Measurements from ENCODE around the gene SLC35F1. TPM values are rescaled to one million over a fixed set of nuclear protein-coding genes. Genes with fewer than 3 reads are reported as not detected.

The SLC35F1 gene
- total RNA-seq, 1 donor from 2014 or later: not detected

DNA sequence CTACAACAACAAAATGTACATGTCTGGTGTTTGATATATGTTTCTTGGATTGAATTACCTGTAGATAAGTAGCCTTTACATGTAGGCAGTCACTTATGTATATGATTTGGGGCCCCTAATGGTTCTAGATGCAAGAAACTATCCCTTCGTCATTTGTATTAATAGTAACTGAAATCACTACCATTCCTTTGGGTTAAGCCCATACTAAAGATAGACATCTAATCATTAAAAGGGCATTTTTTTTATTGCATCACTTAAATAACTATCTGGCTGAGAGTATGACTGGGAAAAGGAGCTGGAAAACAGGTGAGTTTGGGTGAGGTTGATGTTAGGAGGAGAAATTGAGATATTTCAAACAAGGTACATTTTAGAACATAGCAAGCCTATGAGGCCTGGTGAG lies 427.6 kb downstream of the SLC35F1 start:
- peaks cover 23% of the 10 kb centered on the region for H3K27me3 Mint-ChIP-seq (ENCODE audit: unreplicated experiment)
- no peak for DNase-seq (ENCODE audit: extremely low spot score, unreplicated experiment)
- peaks cover 4% of the 10 kb centered on the region for H3K9me3 Mint-ChIP-seq (ENCODE audit: unreplicated experiment)
- TF ChIP-seq, protein P1, sequence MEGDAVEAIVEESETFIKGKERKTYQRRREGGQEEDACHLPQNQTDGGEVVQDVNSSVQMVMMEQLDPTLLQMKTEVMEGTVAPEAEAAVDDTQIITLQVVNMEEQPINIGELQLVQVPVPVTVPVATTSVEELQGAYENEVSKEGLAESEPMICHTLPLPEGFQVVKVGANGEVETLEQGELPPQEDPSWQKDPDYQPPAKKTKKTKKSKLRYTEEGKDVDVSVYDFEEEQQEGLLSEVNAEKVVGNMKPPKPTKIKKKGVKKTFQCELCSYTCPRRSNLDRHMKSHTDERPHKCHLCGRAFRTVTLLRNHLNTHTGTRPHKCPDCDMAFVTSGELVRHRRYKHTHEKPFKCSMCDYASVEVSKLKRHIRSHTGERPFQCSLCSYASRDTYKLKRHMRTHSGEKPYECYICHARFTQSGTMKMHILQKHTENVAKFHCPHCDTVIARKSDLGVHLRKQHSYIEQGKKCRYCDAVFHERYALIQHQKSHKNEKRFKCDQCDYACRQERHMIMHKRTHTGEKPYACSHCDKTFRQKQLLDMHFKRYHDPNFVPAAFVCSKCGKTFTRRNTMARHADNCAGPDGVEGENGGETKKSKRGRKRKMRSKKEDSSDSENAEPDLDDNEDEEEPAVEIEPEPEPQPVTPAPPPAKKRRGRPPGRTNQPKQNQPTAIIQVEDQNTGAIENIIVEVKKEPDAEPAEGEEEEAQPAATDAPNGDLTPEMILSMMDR (IDR thresholded peaks at IDR 0.05): no peak
- no peaks in the 10 kb centered on the region for H3K36me3 Mint-ChIP-seq (ENCODE audit: unreplicated experiment)
- H3K4me1 Mint-ChIP-seq (ENCODE audit: unreplicated experiment): no peaks in the 10 kb centered on the region
- no peak overlapping the region for H3K4me3 Mint-ChIP-seq (ENCODE audit: unreplicated experiment)
- H3K27ac Mint-ChIP-seq (ENCODE audit: unreplicated experiment): no peak overlapping the region

DNA sequence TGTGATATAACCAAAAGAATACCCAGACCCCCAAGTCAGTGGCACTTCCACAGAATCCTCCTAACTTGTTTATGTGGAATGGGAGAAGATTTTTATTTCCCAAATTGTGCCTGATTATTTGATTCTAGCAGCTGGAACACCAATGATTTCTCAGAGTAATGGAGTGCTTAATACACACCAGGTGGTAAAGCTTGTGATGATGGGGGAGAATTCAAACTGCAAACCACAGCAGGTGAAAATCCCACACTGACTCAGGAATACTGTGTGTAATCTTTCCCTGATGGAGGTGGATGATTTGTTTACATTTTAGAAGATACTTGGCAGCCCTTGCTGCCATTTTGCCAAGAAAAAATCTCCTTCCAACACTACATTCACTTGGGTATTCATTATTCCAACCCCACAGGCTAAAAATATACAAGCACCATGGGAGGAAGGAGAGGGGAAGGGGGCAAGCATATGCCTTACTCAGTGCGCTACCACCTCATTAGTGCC lies 428.3 kb downstream of the SLC35F1 start:
- Mint-ChIP-seq H3K36me3 (ENCODE audit: unreplicated experiment) (no peaks in the 10 kb centered on the region), H3K27ac (ENCODE audit: unreplicated experiment) (no peak overlapping the region), H3K4me1 (ENCODE audit: unreplicated experiment) (no peaks in the 10 kb centered on the region), H3K4me3 (ENCODE audit: unreplicated experiment) (no peak overlapping the region), H3K27me3 (ENCODE audit: unreplicated experiment) (peaks cover 28% of the 10 kb centered on the region), H3K9me3 (ENCODE audit: unreplicated experiment) (peaks cover 7% of the 10 kb centered on the region)
- no peak for DNase-seq (ENCODE audit: extremely low spot score, unreplicated experiment)
- TF ChIP-seq, protein P1 (IDR thresholded peaks at IDR 0.05): no peak

DNA sequence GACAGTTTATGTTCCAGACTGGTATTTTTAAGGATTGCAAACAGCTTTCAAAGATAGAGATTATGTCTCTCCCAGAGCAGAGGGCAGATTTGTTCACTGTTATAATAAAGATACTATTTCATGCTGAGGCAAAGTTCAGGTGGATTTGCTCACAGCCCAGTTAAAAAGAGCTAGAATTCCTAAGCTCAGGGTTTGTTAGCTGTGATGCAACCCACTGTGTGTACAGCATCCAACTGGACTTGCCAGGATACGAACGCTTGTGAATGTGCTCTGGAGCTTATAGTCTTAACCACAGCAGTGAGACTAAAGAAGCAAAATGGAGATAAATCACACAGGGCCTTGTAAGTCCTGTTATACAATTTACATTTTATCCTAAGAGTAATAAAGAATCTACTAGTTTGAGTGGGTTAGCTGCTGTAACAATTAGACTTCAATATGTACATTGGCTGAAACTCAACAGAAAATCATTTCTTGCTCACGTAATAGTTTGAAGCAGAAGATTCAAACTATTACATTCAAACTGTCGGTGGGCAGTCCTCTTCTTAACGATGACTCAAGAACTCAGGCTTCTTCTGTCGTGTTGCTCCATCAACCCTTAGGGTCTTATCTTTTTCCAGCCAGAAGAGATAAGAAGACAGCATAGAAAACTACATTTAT lies 437.1 kb downstream of the SLC35F1 start:
- peaks cover 7% of the 10 kb centered on the region for H3K9me3 Mint-ChIP-seq (ENCODE audit: unreplicated experiment)
- no peak overlapping the region for H3K4me3 Mint-ChIP-seq (ENCODE audit: unreplicated experiment)
- no peak overlapping the region for H3K27ac Mint-ChIP-seq (ENCODE audit: unreplicated experiment)
- DNase-seq (ENCODE audit: extremely low spot score, unreplicated experiment): no peak
- H3K4me1 Mint-ChIP-seq (ENCODE audit: unreplicated experiment): no peaks in the 10 kb centered on the region
- H3K27me3 Mint-ChIP-seq (ENCODE audit: unreplicated experiment): peaks cover 31% of the 10 kb centered on the region
- TF ChIP-seq, protein P1 (IDR thresholded peaks at IDR 0.05): no peak
- no peaks in the 10 kb centered on the region for H3K36me3 Mint-ChIP-seq (ENCODE audit: unreplicated experiment)

DNA sequence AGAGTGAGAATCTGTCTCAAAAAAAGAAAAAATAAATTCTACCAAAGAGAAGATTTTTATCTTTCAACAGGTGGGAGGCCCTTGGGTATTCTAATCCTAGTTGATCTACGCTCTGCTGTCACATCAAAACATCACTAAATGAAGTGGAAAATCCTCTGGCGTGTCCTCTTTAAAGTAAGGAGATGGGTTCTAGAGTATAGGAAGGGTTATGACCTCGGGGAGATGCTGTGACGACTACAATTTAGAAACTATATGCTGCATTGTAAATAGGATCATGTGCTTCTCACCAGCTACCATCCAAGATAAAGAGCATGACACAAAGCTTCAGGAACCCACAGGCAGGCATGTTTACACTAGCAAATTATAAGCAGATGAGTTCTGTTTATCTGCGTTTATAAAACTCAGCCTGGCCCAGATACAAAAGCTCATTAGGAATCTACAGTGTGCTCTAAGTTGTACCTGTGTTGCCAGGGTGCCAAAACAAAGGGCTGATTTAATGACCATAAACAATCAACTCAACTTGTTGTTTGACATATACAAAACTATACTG lies 443.9 kb downstream of the SLC35F1 start:
- Mint-ChIP-seq H3K27ac (ENCODE audit: unreplicated experiment) (no peak overlapping the region), H3K9me3 (ENCODE audit: unreplicated experiment) (no peaks in the 10 kb centered on the region), H3K4me1 (ENCODE audit: unreplicated experiment) (no peaks in the 10 kb centered on the region), H3K27me3 (ENCODE audit: unreplicated experiment) (peaks cover 24% of the 10 kb centered on the region), H3K4me3 (ENCODE audit: unreplicated experiment) (no peak overlapping the region), H3K36me3 (ENCODE audit: unreplicated experiment) (no peaks in the 10 kb centered on the region)
- TF ChIP-seq, protein P1 (IDR thresholded peaks at IDR 0.05): no peak
- no peak for DNase-seq (ENCODE audit: extremely low spot score, unreplicated experiment)

- no peak for DNase-seq (ENCODE audit: extremely low spot score, unreplicated experiment)
- H3K4me3 Mint-ChIP-seq (ENCODE audit: unreplicated experiment): no peak overlapping the region
- TF ChIP-seq, protein P1 (IDR thresholded peaks at IDR 0.05): no peak
- peaks cover 40% of the 10 kb centered on the region for H3K27me3 Mint-ChIP-seq (ENCODE audit: unreplicated experiment)
- no peak overlapping the region for H3K27ac Mint-ChIP-seq (ENCODE audit: unreplicated experiment)
- no peaks in the 10 kb centered on the region for H3K36me3 Mint-ChIP-seq (ENCODE audit: unreplicated experiment)
- peaks cover 7% of the 10 kb centered on the region for H3K4me1 Mint-ChIP-seq (ENCODE audit: unreplicated experiment)
- H3K9me3 Mint-ChIP-seq (ENCODE audit: unreplicated experiment): no peaks in the 10 kb centered on the region
Measured at GRCh38 chr6:118353564-118353963, 446.5 kb downstream of the SLC35F1 start.
